ENCODE measurements around the gene USHBP1.

Gene USHBP1

GRCh38 chr19:17244618-17245534, 19.7 kb downstream of the USHBP1 start:
- no peak for DNase-seq (ENCODE audit: low read depth)
- no peak for TF ChIP-seq CTCF (IDR thresholded peaks at IDR 0.05; ENCODE audit: control insufficient read depth, insufficient read depth, low read depth, low read length, missing control alignments)
- H3K4me3 ChIP-seq (ENCODE audit: control insufficient read depth, low read depth, low read length): peak overlapping the region; percentile 54

- DNase-seq (ENCODE audit: low read depth): no peak
- H3K4me3 ChIP-seq (ENCODE audit: control insufficient read depth, low read depth, low read length): peak overlapping the region; percentile 54
- no peak for TF ChIP-seq CTCF (IDR thresholded peaks at IDR 0.05; ENCODE audit: control insufficient read depth, insufficient read depth, low read depth, low read length, missing control alignments)
These were observed 20.5 kb downstream of the USHBP1 start for GRCh38 chr19:17243830-17244617.

- TF ChIP-seq CTCF (IDR thresholded peaks at IDR 0.05; ENCODE audit: control insufficient read depth, insufficient read depth, low read depth, low read length, missing control alignments): no peak
These were observed 21.2 kb downstream of the USHBP1 start for GRCh38 chr19:17243211-17243829.

DNA sequence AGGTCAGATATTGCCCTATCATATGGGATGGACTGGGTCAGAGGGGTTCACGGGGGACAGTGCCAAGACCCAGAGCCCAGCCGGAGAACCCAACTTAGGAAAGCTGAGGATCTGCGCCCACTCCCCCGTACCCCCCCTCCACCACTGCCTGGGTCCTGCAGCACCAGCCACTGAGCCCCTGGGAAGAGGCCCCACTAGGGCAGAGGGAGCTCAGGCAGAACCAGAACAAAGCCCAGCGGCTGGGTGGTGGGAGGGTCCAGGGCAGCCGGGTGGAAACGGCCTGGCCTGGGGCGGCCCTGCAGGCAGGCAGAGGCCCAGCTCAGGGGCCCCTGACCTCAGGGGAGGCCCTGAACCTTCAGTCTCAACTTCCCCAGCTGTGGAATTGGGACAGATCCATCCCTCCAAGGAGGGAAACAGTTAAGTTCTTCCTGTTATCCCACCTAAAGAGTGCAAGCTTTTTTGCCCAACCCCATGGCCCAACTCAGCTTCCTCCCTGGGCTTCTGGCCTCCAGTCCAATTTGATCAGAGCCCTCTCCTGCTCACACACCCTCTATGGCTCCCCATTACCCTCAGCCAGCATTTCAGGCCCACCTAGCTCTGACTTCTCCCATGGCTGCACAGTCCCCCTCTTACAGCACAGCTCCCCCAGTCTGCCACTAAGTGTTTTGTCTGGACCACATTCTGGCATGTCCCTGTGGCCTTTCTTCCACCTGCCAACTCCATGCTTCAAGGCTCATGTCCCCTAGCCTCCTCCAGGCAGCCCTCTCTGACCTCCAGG, 21.9 kb downstream of the USHBP1 start:
- no peak for DNase-seq (ENCODE audit: low read depth)
- no peak for TF ChIP-seq CTCF (IDR thresholded peaks at IDR 0.05; ENCODE audit: control insufficient read depth, insufficient read depth, low read depth, low read length, missing control alignments)
- H3K4me3 ChIP-seq (ENCODE audit: control insufficient read depth, low read depth, low read length): peak overlapping the region; percentile 7; the same call in 1 of the 2 replicates

More at GRCh38 chr19:17243211-17243829, 21.2 kb downstream of the USHBP1 start:
- peak overlapping the region; percentile 54 for H3K4me3 ChIP-seq (ENCODE audit: control insufficient read depth, low read depth, low read length)
- no peak for DNase-seq (ENCODE audit: low read depth)

DNA sequence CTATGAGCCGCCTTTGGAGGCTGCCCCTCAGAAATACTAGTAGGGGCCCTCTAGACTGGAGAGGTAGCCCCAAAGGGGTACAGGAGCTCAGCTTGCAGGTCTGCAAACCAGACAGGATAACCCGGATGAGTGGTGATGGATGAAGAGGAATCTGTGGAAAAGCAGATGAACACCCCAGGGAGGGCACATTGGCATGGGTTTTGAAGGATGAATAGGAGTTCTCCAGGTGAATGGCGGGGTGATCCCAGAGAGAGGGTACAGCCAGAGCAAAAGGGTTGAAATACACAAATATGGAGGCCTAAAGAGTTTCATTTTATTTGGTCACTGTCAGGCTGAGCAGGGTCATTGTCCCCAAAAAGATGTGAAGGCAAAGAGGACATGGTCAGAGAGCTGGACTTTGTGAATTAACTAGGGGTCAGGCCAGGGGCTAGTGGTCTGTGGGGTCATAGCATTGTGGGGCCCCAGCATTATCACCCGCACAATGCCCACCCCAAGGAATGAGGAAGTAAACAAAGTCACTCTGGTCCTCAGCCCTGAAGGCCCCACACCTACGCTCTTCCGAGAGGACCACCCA, 23.6 kb downstream of the USHBP1 start:
- no peak overlapping the region for H3K4me3 ChIP-seq (ENCODE audit: control insufficient read depth, low read depth, low read length)
- DNase-seq (ENCODE audit: low read depth): no peak
- no peak for TF ChIP-seq CTCF (IDR thresholded peaks at IDR 0.05; ENCODE audit: control insufficient read depth, insufficient read depth, low read depth, low read length, missing control alignments)
